ENCODE data around the gene MYO1E.

The MYO1E gene

DNA sequence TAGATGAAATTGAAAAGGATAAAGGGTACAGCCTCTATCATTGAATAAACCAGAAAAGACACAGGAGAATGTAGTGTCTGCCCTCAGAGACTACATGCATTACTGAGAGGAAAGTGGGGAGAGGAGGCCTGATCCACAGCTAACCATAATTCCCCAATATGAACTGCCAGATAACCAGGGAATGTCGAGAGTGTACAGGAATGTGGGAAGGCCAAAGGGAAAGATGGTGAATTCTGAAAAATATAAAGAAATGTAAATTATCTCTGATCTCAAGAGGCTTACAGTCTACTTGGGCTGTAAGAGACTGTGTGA, 22.3 kb downstream of the MYO1E start:
- DNase-seq (ENCODE audit: insufficient read length, low spot score) (no peak), FAIRE-seq (no peak)
- TF ChIP-seq, protein P1, sequence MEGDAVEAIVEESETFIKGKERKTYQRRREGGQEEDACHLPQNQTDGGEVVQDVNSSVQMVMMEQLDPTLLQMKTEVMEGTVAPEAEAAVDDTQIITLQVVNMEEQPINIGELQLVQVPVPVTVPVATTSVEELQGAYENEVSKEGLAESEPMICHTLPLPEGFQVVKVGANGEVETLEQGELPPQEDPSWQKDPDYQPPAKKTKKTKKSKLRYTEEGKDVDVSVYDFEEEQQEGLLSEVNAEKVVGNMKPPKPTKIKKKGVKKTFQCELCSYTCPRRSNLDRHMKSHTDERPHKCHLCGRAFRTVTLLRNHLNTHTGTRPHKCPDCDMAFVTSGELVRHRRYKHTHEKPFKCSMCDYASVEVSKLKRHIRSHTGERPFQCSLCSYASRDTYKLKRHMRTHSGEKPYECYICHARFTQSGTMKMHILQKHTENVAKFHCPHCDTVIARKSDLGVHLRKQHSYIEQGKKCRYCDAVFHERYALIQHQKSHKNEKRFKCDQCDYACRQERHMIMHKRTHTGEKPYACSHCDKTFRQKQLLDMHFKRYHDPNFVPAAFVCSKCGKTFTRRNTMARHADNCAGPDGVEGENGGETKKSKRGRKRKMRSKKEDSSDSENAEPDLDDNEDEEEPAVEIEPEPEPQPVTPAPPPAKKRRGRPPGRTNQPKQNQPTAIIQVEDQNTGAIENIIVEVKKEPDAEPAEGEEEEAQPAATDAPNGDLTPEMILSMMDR (IDR thresholded peaks at IDR 0.05; ENCODE audit: insufficient read depth, missing control alignments): no peak

- FAIRE-seq (no peak), DNase-seq (ENCODE audit: insufficient read length, low spot score) (no peak)
- TF ChIP-seq, protein P1 (IDR thresholded peaks at IDR 0.05; ENCODE audit: insufficient read depth, missing control alignments): no peak
Observed at GRCh38 chr15:59349680-59350420, 22.8 kb downstream of the MYO1E start.

DNA sequence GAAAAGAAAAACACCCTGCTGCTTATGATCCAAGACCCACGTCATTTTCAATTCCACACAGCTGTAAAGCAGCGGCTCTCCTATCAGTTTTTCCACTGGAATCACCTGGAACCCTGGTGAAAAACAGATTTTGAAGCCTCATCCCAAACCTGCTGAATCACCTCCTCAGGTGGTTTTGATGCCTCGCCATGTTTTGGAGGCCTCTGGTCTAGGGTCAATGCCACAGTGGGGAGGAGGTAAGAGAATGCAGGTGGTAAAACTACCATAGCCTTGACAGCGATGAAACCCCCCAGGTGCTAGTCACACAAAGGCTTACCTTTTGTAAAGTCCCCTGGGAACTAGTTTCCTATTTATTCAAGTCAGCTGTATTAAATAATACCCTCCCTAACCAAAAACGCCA, 24.8 kb downstream of the MYO1E start:
- no peak for DNase-seq (ENCODE audit: insufficient read length, low spot score)
- no peak for FAIRE-seq
- TF ChIP-seq, protein P1 (IDR thresholded peaks at IDR 0.05; ENCODE audit: insufficient read depth, missing control alignments): no peak

DNA sequence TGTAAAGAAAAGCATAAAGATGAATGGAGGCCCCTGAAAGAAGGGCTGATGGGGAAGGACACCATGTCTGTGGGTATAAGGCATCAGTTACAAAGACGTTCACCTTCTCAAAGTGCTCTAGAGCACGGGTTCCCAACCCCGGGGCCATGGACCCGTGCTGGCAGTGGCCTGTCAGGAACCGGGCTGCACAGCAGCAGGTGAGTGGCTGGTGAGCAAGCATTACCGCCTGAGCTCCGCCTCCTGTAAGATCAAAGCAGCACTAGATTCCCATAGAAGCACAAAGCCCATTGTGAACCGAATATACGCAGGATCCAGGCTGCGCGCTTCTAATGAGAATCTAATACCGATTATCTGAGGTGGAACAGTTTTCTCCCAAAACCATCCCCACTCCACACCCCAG, 25.7 kb downstream of the MYO1E start:
- no peak for FAIRE-seq
- DNase-seq (ENCODE audit: insufficient read length, low spot score): no peak
- TF ChIP-seq, protein P1 (IDR thresholded peaks at IDR 0.05; ENCODE audit: insufficient read depth, missing control alignments): no peak

DNA sequence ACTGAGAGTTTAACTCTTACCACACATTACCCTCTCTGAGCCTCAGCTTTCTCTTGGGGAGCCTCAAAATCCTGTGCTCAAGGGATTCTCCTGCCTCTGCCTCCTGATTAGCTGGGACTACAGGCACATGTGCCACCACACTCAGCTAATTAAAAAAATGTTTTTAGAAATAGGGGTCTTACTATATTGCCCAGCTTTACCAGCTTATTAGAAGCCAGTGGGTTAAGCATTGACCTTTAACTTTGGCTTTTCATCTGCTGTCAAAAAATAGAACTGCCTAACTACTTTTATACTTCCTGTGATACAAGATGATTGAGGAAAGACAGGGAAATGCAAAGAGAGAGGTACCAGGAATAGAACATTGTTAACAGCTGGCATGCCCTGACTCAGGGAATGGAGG, 27.3 kb downstream of the MYO1E start:
- TF ChIP-seq, protein P1 (IDR thresholded peaks at IDR 0.05; ENCODE audit: insufficient read depth, missing control alignments): no peak
- DNase-seq (ENCODE audit: insufficient read length, low spot score): no peak
- no peak for FAIRE-seq

DNA sequence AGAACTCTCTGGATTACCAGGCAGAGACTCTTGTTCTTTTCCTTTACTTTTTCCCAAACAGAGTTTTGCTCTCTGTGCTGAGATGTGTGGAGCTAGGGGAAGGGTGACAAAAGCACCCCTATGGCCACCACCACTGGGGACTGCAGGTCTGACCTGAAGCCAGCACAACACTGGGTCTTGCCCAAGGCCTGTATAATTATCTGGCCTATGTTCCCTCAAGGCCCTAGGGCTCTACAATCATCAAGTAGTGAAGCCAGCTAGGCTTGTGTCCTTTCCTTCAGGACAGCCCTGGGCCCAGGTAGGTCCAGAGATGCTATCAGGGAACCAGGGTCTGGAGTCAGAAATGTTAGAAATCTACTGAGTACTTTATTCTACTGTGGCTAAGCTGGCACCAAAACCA, 28.4 kb downstream of the MYO1E start:
- DNase-seq (ENCODE audit: insufficient read length, low spot score) (no peak), FAIRE-seq (no peak)
- TF ChIP-seq, protein P1 (IDR thresholded peaks at IDR 0.05; ENCODE audit: insufficient read depth, missing control alignments): no peak

DNA sequence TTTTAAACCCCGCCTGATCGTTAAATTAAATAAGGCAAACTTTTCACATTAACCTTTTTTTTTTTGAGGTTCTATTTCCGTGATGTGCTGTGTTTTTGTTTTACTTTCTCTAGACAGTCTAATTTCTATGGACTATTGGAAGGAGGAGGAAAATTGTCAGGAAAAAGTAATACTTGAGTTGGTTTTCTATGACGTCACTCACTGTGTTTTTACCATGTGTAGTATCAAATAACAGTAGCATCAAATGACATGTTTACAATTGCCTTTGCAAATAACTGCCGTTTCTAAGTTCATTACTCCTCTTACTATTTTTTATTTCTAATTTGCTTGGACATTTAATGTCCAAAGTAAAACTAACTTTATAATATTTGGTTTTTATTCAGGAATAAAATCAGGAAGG, 32.3 kb downstream of the MYO1E start:
- no peak for DNase-seq (ENCODE audit: insufficient read length, low spot score)
- no peak for FAIRE-seq
- TF ChIP-seq, protein P1 (IDR thresholded peaks at IDR 0.05; ENCODE audit: insufficient read depth, missing control alignments): no peak
